Coronary artery (tissue), 2 donors: Measurements from ENCODE around the gene TOM1L2.

Source experiments
- DNase-seq: peaks from one replicate; pipeline ENCODE4 v3.0.0-alpha.2; 2017; ENCODE audit warnings: low spot score
- H3K27ac ChIP-seq, 2 donors: fragments of 200-600 bp; sonication (generic); one replicate each; pipeline ENCODE4 v1.5.1; 2016 to 2019
- H3K4me3 ChIP-seq: fragments of 200-600 bp; sonication (generic); 2 replicates; pipeline ENCODE4 v1.5.1; 2016; ENCODE audit warnings: mild to moderate bottlenecking, moderate library complexity
- CTCF ChIP-seq: fragments of 200-600 bp; sonication (generic); IDR thresholded peaks from one replicate; pipeline ENCODE4 v1.5.1; 2019; ENCODE audit warnings: antibody characterized with exemption

TOM1L2 gene

GRCh38 chr17:17892731-17893130 is 79.5 kb downstream of the TOM1L2 start:
- DNase-seq, result no peak
- no peak overlapping the region for H3K27ac ChIP-seq
- TF ChIP-seq CTCF, result no peak
- no peak overlapping the region for H3K4me3 ChIP-seq

GRCh38 chr17:17892009-17892408 is 80.2 kb downstream of the TOM1L2 start:
- Histone ChIP-seq H3K4me3 (no peak overlapping the region), H3K27ac (no peak overlapping the region)
- no peak for TF ChIP-seq CTCF
- no peak for DNase-seq

GRCh38 chr17:17890773-17891759 is 81.1 kb downstream of the TOM1L2 start:
- Histone ChIP-seq H3K27ac (no peak overlapping the region), H3K4me3 (no peak overlapping the region)
- TF ChIP-seq CTCF, result peak; percentile 24
- DNase-seq, result no peak

GRCh38 chr17:17889922-17890321 is 82.3 kb downstream of the TOM1L2 start:
- TF ChIP-seq CTCF, result no peak
- no peak overlapping the region for H3K4me3 ChIP-seq
- H3K27ac ChIP-seq, result no peak overlapping the region
- DNase-seq, result no peak

GRCh38 chr17:17888821-17889220 is 83.4 kb downstream of the TOM1L2 start:
- H3K27ac ChIP-seq, result no peak overlapping the region
- no peak for TF ChIP-seq CTCF
- H3K4me3 ChIP-seq, result no peak overlapping the region
- DNase-seq, result no peak

- no peak for DNase-seq
Observed at GRCh38 chr17:17888371-17888770, 83.8 kb downstream of the TOM1L2 start.

More at GRCh38 chr17:17888371-17888770, 83.8 kb downstream of the TOM1L2 start:
- Histone ChIP-seq H3K4me3 (no peak overlapping the region), H3K27ac (no peak overlapping the region)
- TF ChIP-seq CTCF, result no peak
